ENCODE results near the gene DOCK11. TPM values are rescaled to one million over a fixed set of nuclear protein-coding genes. Genes with fewer than 3 reads are reported as not detected.
"Not testable (repeated sequence)": the region's sequence is repeated elsewhere in the genome, so short reads cannot be mapped to it uniquely, and the experiment has no call there.

DOCK11 gene
- total RNA-seq, 3 donors from 2014 or later, result 4.5 to 31.6 (median 8.4) TPM

GRCh38 chrX:118730500-118731247, 235.1 kb downstream of the DOCK11 start:
- intact Hi-C loops (cut with DNase I, micrococcal nuclease), result no loop called here
- no peak overlapping the region for H3K4me3 ChIP-seq
- ATAC-seq (no peak), DNase-seq (no peak)
- TF ChIP-seq CTCF (IDR thresholded peaks at IDR 0.05), result no peak
- H3K36me3 ChIP-seq (ENCODE audit: low read depth), result no peaks in the 10 kb centered on the region
- H3K9me3 ChIP-seq, result no peaks in the 10 kb centered on the region
- peaks cover 7% of the 10 kb centered on the region for H3K4me1 ChIP-seq (ENCODE audit: low read depth)

DNA sequence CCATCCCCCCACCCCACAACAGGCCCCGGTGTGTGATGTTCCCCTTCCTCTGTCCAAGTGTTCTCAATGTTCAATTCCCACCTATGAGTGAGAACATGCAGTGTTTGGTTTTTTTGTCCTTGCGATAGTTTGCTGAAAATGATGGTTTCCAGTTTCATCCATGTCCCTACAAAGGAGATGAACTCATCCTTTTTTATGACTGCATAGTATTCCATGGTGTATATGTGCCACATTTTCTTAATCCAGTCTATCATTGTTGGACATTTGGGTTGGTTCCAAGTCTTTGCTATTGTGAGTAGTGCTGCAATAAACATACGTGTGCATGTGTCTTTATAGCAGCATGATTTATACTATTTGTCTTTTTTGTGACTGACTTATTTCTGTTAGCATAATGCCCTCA, 236.9 kb downstream of the DOCK11 start:
- H3K9me3 ChIP-seq; intact Hi-C loops (cut with DNase I, micrococcal nuclease); H3K4me3 ChIP-seq; ATAC-seq; DNase-seq; H3K36me3 ChIP-seq (ENCODE audit: low read depth); H3K4me1 ChIP-seq (ENCODE audit: low read depth): not testable (repeated sequence)

DNA sequence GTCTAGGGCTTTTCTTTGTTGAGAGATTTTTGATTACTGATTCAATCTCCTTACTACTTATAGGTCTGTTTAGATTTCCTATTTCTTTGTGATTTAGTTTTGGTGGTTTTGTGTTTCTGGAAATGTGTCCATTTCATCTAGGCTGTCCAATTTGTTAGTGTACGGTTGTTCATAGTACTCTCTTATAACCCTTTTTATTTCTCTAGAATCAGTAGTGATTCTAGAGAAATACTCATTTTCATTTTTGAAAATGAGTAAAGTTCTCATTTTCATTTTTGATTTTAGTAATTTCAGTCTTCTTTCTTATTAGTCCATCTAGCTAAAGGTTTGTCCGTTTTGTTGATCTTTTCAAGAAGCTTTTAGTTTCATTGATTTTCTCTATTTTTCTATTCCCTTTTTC, 239.3 kb downstream of the DOCK11 start:
- TF ChIP-seq CTCF (IDR thresholded peaks at IDR 0.05), result no peak
- no peak overlapping the region for H3K4me3 ChIP-seq
- no peaks in the 10 kb centered on the region for H3K36me3 ChIP-seq (ENCODE audit: low read depth)
- no peak for ATAC-seq
- DNase-seq, result no peak
- H3K9me3 ChIP-seq, result no peaks in the 10 kb centered on the region
- intact Hi-C loops (cut with DNase I, micrococcal nuclease), result no loop called here
- H3K4me1 ChIP-seq (ENCODE audit: low read depth), result peaks cover 5% of the 10 kb centered on the region

Other genes starting within 250 kb of the DOCK11 start
- gene WDR44, start 149.7 kb upstream of the DOCK11 start, total RNA-seq, result 10 to 100 TPM in 2 of 3 donors, 1 to 10 TPM in 1; 9.6 to 15.0 (median 10.7) TPM
- gene IL13RA1, start 231.8 kb downstream of the DOCK11 start, total RNA-seq, result 100 to 1,000 TPM in 2 of 3 donors, 10 to 100 TPM in 1; 89.4 to 133 (median 104) TPM